IPS-18a (cell line): ENCODE data around the gene CNRIP1.

Experiments
- H3K27ac ChIP-seq: one replicate; pipeline ENCODE4 v1.5.1; 2013; ENCODE audit warnings: low read length
- H3K27me3 ChIP-seq: one replicate; pipeline ENCODE4 v1.6.1; 2013; ENCODE audit warnings: mild to moderate bottlenecking, low read length; ENCODE audit not compliant: control insufficient read depth, insufficient read depth
- H3K36me3 ChIP-seq: one replicate; pipeline ENCODE4 v1.6.1; 2013; ENCODE audit warnings: low read depth, low read length; ENCODE audit not compliant: control insufficient read depth
- H3K4me1 ChIP-seq: one replicate; pipeline ENCODE4 v1.6.1; 2013; ENCODE audit warnings: low read depth, low read length; ENCODE audit not compliant: control insufficient read depth
- H3K4me3 ChIP-seq: one replicate; pipeline ENCODE4 v1.5.1; 2013; ENCODE audit warnings: low read length
- H3K9ac ChIP-seq: one replicate; pipeline ENCODE4 v1.6.1; 2013; ENCODE audit warnings: mild to moderate bottlenecking, low read length, moderate library complexity
- H3K9me3 ChIP-seq: one replicate; pipeline ENCODE4 v1.6.1; 2013; ENCODE audit warnings: low read depth, low read length; ENCODE audit not compliant: control insufficient read depth

CNRIP1 gene

DNA sequence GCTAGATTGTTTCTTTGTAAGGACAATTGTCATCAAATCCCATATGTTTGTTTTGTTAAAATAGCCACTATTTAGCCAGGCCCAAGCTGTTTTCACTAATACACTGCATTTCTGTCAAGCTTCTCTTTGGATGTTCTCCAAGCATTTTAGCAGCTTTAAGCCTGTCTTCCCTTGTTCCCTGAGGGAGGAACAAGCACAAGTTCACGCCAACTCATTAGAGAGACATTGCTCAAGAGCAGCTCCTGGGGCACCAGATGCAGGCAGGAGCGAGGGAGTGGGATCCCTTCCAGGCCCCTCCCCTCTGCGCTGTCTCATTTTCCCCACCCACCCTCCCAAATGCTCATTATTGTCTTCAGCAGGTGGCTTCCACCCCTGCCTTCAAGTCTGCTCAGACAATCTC lies 34.9 kb downstream of the CNRIP1 start:
- H3K27ac ChIP-seq, result no peak overlapping the region
- no peaks in the 10 kb centered on the region for H3K27me3 ChIP-seq
- no peaks in the 10 kb centered on the region for H3K36me3 ChIP-seq
- H3K9me3 ChIP-seq, result no peaks in the 10 kb centered on the region
- no peaks in the 10 kb centered on the region for H3K4me1 ChIP-seq
- no peak overlapping the region for H3K4me3 ChIP-seq
- H3K9ac ChIP-seq, result no peak overlapping the region

DNA sequence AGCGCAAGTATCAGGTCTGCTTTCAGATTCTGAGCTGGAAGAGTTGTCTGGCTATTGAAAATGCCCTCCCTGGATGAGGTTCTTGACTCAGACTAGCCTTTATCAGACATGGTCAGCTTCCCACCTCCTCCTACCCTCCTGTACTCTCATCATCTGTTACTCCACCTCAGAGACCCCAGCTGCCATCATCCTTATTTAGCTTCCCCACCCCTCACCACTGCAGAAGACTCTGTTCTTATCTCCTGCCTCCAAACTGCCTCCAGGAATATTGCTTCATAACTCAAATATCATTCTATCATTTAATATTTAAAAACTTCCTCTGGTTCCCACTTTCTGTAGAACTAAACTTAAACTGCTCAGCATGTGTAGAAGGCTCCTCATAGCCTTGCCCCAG lies 36.3 kb downstream of the CNRIP1 start:
- H3K9ac ChIP-seq, result no peak overlapping the region

DNA sequence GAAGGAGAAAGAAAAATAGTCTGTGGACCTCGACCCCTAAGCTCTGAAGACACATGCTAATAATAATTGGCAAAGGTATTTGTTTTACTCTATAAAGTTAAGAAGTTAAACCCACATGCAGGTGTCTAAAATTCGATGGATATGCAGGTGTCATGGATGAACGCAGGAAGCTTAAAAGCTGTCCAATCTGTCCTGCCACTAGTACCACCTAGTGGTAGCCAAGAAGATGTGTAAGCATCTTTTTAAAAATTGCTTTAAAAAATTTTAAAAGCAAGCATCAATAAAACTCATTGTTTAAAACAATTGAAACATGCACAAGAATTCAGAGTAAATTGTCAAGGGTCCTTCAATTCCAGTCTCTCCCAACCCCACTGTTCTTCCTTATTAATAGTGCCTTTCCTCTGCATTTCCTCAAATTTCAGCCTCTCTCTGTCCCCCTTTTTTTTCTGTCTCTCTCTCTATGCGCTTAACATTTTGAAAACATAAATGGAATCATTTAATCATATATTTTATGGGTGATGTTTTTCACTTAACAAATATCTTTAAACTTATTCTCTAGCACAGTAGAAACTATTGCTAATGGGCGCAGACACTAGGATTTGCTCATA lies 36.8 kb downstream of the CNRIP1 start:
- H3K9ac ChIP-seq, result no peak overlapping the region
- H3K4me1 ChIP-seq, result no peaks in the 10 kb centered on the region
- H3K36me3 ChIP-seq, result no peaks in the 10 kb centered on the region
- H3K4me3 ChIP-seq, result no peak overlapping the region
- no peak overlapping the region for H3K27ac ChIP-seq
- H3K27me3 ChIP-seq, result no peaks in the 10 kb centered on the region
- H3K9me3 ChIP-seq, result no peaks in the 10 kb centered on the region

More for the DNA sequence above, 36.3 kb downstream of the CNRIP1 start:
- H3K27ac ChIP-seq, result no peak overlapping the region
- no peak overlapping the region for H3K4me3 ChIP-seq
- no peaks in the 10 kb centered on the region for H3K27me3 ChIP-seq
- H3K4me1 ChIP-seq, result no peaks in the 10 kb centered on the region
- no peaks in the 10 kb centered on the region for H3K36me3 ChIP-seq
- no peaks in the 10 kb centered on the region for H3K9me3 ChIP-seq

DNA sequence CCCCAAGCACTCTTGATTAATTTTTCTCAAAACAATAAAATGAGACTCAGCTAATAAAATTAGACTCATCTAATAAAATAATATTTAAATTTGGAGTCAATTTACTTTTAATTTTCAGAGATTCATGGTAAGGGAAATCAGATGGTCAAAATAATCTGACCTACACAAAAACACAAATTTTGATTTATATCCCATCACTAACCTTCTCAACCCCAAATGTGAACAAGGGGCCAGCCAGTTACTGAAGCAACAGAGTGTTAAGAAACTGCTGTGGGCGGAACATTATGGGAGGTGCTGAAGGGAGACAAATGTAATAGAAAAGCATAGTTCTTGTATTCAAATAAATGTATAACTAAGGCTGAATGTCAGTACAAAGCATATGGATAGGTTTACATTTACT lies 39.0 kb downstream of the CNRIP1 start:
- Histone ChIP-seq H3K4me1 (no peaks in the 10 kb centered on the region), H3K9me3 (no peaks in the 10 kb centered on the region), H3K36me3 (no peaks in the 10 kb centered on the region), H3K27ac (no peak overlapping the region), H3K27me3 (no peaks in the 10 kb centered on the region), H3K4me3 (no peak overlapping the region), H3K9ac (no peak overlapping the region)

DNA sequence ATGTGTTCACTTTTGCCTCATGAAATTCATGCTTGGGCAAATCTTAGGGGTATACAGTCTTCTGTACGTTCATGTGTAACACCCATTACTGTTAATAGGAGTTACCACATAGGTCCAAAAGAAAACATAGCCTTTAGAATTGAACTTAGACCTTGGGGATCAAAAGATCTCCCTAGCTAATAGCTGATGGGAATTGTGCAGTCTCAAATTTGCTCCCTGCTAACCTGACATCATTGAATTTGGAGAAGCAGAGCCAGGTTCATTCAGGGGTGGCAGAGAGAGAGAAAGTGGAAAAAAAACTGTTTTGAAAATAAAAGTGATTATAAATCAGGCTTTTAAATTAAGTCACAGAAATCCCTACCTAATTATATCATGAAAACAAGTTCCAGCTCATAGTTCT lies 39.4 kb downstream of the CNRIP1 start:
- Histone ChIP-seq H3K36me3 (no peaks in the 10 kb centered on the region), H3K4me3 (no peak overlapping the region), H3K27ac (no peak overlapping the region), H3K27me3 (no peaks in the 10 kb centered on the region), H3K4me1 (no peaks in the 10 kb centered on the region), H3K9me3 (no peaks in the 10 kb centered on the region), H3K9ac (no peak overlapping the region)

DNA sequence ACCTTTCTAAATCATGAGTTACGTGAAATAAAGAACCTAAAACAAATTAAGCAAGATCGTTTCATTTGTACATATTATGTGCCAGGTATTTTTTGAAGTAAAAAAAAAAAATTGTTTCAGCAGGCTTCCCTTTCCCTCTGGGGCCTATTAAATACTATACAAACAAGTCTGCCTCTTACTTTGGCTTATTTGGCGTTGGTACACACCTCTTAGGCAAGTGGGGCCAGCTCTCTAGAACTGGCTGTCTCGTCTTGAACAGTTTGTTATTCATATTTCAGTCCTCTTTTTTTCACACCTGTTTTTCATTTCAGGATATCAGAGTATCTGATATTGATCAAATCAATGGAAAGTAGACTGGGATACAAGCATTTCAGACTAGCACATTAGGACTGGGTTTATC lies 40.1 kb downstream of the CNRIP1 start:
- Histone ChIP-seq H3K27me3 (no peaks in the 10 kb centered on the region), H3K27ac (no peak overlapping the region), H3K9ac (no peak overlapping the region), H3K36me3 (no peaks in the 10 kb centered on the region), H3K4me1 (no peaks in the 10 kb centered on the region), H3K4me3 (no peak overlapping the region), H3K9me3 (no peaks in the 10 kb centered on the region)

DNA sequence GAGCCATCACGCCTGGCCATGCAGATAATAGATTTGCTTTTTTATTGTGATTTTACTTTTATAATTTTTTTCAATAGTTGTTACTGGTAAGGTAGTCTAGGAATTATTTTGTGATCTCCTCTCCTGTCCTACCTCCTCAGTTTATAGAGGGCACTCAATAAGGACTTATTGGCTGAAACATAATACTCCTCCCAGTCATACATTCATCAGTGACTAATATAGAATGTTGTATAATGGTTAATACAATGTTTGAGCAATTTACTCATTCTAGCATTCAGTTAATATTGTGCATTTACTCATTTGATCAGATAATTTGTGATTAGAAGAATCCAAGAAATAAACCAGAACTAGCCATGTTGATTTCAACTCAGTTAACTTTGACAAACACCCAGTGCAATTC lies 41.6 kb downstream of the CNRIP1 start:
- Histone ChIP-seq H3K27me3 (no peaks in the 10 kb centered on the region), H3K4me3 (no peak overlapping the region), H3K27ac (no peak overlapping the region), H3K4me1 (no peaks in the 10 kb centered on the region), H3K9me3 (no peaks in the 10 kb centered on the region), H3K9ac (no peak overlapping the region), H3K36me3 (no peaks in the 10 kb centered on the region)

DNA sequence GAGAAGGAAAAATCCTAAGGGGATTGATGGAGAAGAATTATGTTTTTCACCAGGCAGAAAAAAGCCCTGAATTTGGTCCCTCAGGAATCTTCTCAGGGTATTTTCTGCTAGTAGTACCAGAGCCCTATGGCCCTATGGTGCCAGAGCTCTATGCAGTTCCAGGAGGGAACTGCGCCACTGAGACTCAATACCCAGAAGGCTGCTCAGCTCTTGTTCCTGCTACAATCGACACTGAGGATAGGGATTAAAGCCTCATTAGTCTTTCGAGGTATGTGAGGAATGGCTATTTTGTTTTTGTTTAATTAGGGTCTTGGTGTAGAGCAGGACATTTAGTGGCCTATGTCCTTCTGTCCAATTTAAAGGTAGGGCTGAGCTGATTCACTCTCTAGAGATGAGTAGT lies 45.7 kb downstream of the CNRIP1 start:
- Histone ChIP-seq H3K9me3 (no peaks in the 10 kb centered on the region), H3K4me3 (no peak overlapping the region), H3K9ac (no peak overlapping the region), H3K36me3 (no peaks in the 10 kb centered on the region), H3K27me3 (no peaks in the 10 kb centered on the region), H3K4me1 (no peaks in the 10 kb centered on the region), H3K27ac (no peak overlapping the region)

DNA sequence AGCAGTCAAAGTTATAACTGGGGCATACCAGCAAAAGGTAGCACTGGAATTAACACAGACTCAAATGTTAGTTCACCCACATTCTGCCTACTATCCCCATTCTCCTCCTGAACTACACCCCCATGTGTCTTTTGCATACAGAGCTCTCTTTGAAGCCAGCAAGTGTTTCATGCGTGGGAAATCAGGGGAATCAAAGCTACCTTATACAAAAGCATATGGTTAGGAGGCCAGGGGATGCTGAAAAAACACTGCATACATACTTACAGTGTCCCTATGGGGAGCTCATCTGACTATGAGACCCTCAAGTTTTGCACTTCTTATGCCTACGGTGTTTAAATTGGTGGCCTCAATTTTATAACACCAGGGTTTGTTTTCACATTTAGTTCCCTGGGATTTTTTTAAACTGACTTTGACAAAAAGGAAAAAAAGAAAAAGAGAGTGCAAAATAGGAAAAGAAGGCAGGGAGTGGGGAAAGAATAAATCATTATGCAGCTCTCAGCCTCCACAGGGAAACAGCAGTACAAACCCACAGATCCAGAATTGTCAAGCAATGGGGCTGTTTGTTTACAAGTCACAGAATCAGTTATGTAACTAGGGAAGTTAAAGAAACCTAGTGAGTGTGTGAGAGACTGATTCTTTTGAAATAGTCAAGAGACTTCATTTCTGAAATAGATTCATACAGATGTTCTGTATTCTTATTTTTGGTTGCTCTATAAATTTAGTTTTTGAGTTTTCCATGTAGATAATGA lies 47.3 kb downstream of the CNRIP1 start:
- H3K36me3 ChIP-seq, result no peaks in the 10 kb centered on the region
- H3K4me3 ChIP-seq, result no peak overlapping the region
- H3K9ac ChIP-seq, result no peak overlapping the region
- no peaks in the 10 kb centered on the region for H3K4me1 ChIP-seq
- no peaks in the 10 kb centered on the region for H3K9me3 ChIP-seq
- H3K27me3 ChIP-seq, result no peaks in the 10 kb centered on the region
- no peak overlapping the region for H3K27ac ChIP-seq

DNA sequence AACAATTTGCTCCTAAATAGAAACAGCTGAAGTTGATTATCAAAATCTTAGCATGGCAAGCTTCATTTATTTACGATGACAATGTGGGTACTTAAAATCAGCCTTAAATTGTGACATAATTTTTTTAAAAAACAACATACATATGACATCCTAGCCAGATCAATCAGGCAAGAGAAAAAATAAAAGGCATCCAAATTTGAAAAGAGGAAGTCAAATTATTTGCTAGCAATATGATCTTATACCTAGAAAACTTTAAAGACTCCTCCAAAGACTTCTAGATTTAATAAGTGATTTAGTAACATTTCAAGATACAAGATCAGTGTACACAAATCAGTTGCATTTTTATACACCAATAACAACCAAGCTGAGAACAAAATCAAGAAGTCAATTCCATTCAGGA lies 53.1 kb downstream of the CNRIP1 start:
- H3K4me1 ChIP-seq, result no peaks in the 10 kb centered on the region
- no peaks in the 10 kb centered on the region for H3K27me3 ChIP-seq
- H3K27ac ChIP-seq, result no peak overlapping the region
- no peak overlapping the region for H3K9ac ChIP-seq
- no peaks in the 10 kb centered on the region for H3K36me3 ChIP-seq
- H3K9me3 ChIP-seq, result no peaks in the 10 kb centered on the region
- no peak overlapping the region for H3K4me3 ChIP-seq

DNA sequence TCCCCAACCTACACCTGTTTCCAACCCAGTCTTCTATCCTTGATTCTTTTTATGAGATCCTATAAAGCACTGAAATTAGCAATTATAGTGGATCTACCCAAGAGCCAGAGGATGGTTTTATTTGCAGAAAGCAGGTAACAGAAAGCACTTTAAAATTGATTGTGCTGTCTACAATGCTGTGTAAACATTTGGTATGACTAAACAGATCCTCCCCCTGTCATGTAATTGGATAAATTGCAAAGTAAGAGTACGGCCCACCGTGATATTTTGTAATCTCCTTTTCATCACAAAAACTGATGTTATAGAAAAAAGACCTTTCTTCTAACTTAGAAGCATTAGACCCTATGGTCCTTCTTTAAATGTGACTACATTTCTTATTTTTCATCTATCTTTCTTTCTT lies 56.1 kb downstream of the CNRIP1 start:
- Histone ChIP-seq H3K9me3 (no peaks in the 10 kb centered on the region), H3K36me3 (no peaks in the 10 kb centered on the region), H3K27ac (no peak overlapping the region), H3K4me1 (no peaks in the 10 kb centered on the region), H3K9ac (no peak overlapping the region), H3K4me3 (no peak overlapping the region), H3K27me3 (no peaks in the 10 kb centered on the region)

DNA sequence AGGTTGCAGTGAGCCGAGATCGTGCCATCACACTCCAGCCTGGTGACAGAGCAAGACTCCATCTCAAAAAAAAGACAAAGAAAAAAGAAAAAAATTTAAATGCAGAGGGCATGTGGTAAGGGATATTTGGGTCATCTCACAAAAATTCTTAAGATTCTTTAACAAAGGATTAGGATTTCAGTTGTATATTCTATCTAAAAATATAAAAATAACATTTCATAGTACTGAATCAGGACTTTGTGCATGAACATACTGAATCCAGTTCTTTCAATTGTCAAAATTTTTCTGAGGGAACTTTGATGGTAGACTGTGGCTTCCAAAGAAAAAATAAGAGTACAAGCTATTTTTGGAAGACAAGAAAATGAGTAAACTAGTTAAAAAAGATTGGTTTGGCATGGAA lies 60.9 kb downstream of the CNRIP1 start:
- Histone ChIP-seq H3K9me3 (no peaks in the 10 kb centered on the region), H3K9ac (no peak overlapping the region), H3K4me1 (peaks cover 11% of the 10 kb centered on the region), H3K36me3 (no peaks in the 10 kb centered on the region), H3K27ac (no peak overlapping the region), H3K27me3 (no peaks in the 10 kb centered on the region), H3K4me3 (no peak overlapping the region)
